GM19043 (cell line): ENCODE data around the gene CASQ2.

ENCODE experiments used
- ATAC-seq: cut with Tn5 transposase; IDR thresholded peaks from one replicate; pipeline ENCODE4 v1.9.1; 2021; ENCODE audit warnings: low read depth; ENCODE audit not compliant: unreplicated experiment

Gene CASQ2

GRCh38 chr1:115669886-115670285, 98.6 kb downstream of the CASQ2 start:
- ATAC-seq, result no peak

GRCh38 chr1:115669002-115669673, 99.4 kb downstream of the CASQ2 start:
- no peak for ATAC-seq

GRCh38 chr1:115668579-115668978, 99.9 kb downstream of the CASQ2 start:
- no peak for ATAC-seq

GRCh38 chr1:115666702-115667101, 101.8 kb downstream of the CASQ2 start:
- ATAC-seq, result no peak

GRCh38 chr1:115666206-115666605, 102.3 kb downstream of the CASQ2 start:
- ATAC-seq, result no peak

- ATAC-seq, result no peak
These were observed 103.0 kb downstream of the CASQ2 start for GRCh38 chr1:115665319-115666096.

GRCh38 chr1:115661157-115661556, 107.4 kb downstream of the CASQ2 start:
- ATAC-seq, result no peak

GRCh38 chr1:115660151-115660550, 108.4 kb downstream of the CASQ2 start:
- no peak for ATAC-seq

GRCh38 chr1:115658646-115659045, 109.9 kb downstream of the CASQ2 start:
- no peak for ATAC-seq

GRCh38 chr1:115656461-115657077, 111.9 kb downstream of the CASQ2 start:
- no peak for ATAC-seq

- ATAC-seq, result no peak
These were observed 112.6 kb downstream of the CASQ2 start for GRCh38 chr1:115655916-115656315.

GRCh38 chr1:115655306-115655663, 113.2 kb downstream of the CASQ2 start:
- ATAC-seq, result no peak

GRCh38 chr1:115654663-115655305, 113.7 kb downstream of the CASQ2 start:
- no peak for ATAC-seq

- ATAC-seq, result no peak
These were observed 114.4 kb downstream of the CASQ2 start for GRCh38 chr1:115654125-115654524.

GRCh38 chr1:115652236-115652788, 116.2 kb downstream of the CASQ2 start:
- ATAC-seq, result no peak

GRCh38 chr1:115651391-115651790, 117.1 kb downstream of the CASQ2 start:
- ATAC-seq, result no peak

- ATAC-seq, result no peak
These were observed 117.6 kb downstream of the CASQ2 start for GRCh38 chr1:115650961-115651360.
